ENCODE results near the gene MTMR11. TPM values are rescaled to one million over a fixed set of nuclear protein-coding genes. Genes with fewer than 3 reads are reported as not detected.

The MTMR11 gene
- total and polyA plus RNA-seq, 7 donors = 0.78 to 3.0 (median 1.5) TPM

GRCh38 chr1:149927056-149927562, 9.6 kb downstream of the MTMR11 start:
- intact Hi-C loops (cut with DNase I) = loop anchor here (2.0 to 5.0 kb wide), 2 partner anchors 35 to 36 kb away; no protein-coding TSS in a partner anchor
- ATAC-seq = no peak
- Histone ChIP-seq H3K4me3 (peak overlapping the region; percentile 100), H3K4me1 (peaks cover 27% of the 10 kb centered on the region), H3K27me3 (ENCODE audit: insufficient read depth in 3 of 3, low read length in 2 of 3) (no peaks in the 10 kb centered on the region), H3K9me3 (no peaks in the 10 kb centered on the region), H3K36me3 (ENCODE audit: insufficient read depth in 1 of 2, low read depth in 1 of 2) (peaks cover 0 to 46% of the 10 kb centered on the region in 2 donors), H3K27ac (peak overlapping the region; percentile 96)
- 2 to 5% (median 3%) methylated on average over 10 of the region's 10 CpGs for WGBS, 3 donors
- TF ChIP-seq CTCF (IDR thresholded peaks at IDR 0.05) = peak; percentile 13
- no peak for DNase-seq

DNA sequence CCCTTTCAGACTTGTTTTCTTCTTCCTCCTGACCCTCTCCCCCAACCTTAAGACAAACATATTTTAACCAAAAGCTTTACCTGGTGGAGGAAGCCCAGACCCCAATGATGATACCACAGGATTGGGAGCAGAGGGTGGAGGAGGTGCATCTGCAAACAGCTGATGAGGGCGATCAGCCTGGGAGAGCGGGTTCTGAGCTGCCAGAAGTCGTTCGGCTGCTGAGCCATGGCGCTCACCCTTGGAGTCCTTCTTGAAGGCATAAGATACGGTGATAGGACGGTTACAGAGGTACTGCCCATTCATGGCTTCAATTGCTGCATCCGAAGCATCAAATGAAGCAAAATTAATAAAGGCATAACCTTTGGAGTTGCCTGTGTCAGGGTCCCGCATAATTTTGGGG, 10.4 kb downstream of the MTMR11 start:
- ATAC-seq (no peak), DNase-seq (no peak)
- Histone ChIP-seq H3K9me3 (no peaks in the 10 kb centered on the region), H3K4me1 (peaks cover 27% of the 10 kb centered on the region), H3K27ac (no peak overlapping the region), H3K4me3 (peak overlapping the region; percentile 100), H3K36me3 (ENCODE audit: insufficient read depth in 1 of 2, low read depth in 1 of 2) (peaks cover 0 to 54% of the 10 kb centered on the region in 2 donors), H3K27me3 (ENCODE audit: insufficient read depth in 3 of 3, low read length in 2 of 3) (no peaks in the 10 kb centered on the region)
- intact Hi-C loops (cut with DNase I) = loop anchor here (2.0 to 5.0 kb wide), 2 partner anchors 34 to 35 kb away; no protein-coding TSS in a partner anchor
- no peak for TF ChIP-seq CTCF (IDR thresholded peaks at IDR 0.05)
- 90 to 93% (median 92%) methylated on average over 9 of the region's 9 CpGs for WGBS, 3 donors

DNA sequence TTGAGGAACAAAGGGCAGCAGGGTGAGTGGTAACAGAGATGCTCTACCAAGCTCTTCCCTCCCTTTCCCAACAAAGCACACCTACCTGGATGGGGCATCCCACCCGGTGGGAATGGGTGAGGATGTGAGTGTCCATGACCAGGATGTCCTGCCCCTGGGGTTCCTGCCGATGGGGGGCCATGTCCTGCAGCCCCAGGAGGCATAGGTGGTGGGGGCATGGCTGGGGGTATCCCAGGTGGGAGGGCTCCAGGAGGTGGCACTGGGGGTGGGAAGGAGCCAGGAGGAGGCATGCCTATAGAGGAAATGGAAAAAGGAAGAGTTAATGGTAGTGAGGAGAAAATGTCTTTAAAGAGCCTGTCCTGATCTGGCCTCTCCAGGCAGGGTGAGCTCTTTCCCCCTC, 10.9 kb downstream of the MTMR11 start:
- Histone ChIP-seq H3K27me3 (ENCODE audit: insufficient read depth in 3 of 3, low read length in 2 of 3) (no peaks in the 10 kb centered on the region), H3K4me3 (peak overlapping the region; percentile 100), H3K36me3 (ENCODE audit: insufficient read depth in 1 of 2, low read depth in 1 of 2) (peaks cover 0 to 54% of the 10 kb centered on the region in 2 donors), H3K4me1 (peaks cover 27% of the 10 kb centered on the region), H3K9me3 (no peaks in the 10 kb centered on the region), H3K27ac (no peak overlapping the region)
- ATAC-seq (no peak), DNase-seq (no peak)
- no peak for TF ChIP-seq CTCF (IDR thresholded peaks at IDR 0.05)
- intact Hi-C loops (cut with DNase I) = loop anchor here (2.0 to 5.0 kb wide), 2 partner anchors 33 to 35 kb away; no protein-coding TSS in a partner anchor
- 76 to 100% (median 90%) methylated on average over 1 to 2 of the region's 2 CpGs for WGBS, 3 donors

- 86 to 95% (median 89%) methylated on average over 3 of the region's 3 CpGs for WGBS, 3 donors
- ATAC-seq (no peak), DNase-seq (no peak)
- Histone ChIP-seq H3K36me3 (ENCODE audit: insufficient read depth in 1 of 2, low read depth in 1 of 2) (peaks cover 0 to 54% of the 10 kb centered on the region in 2 donors), H3K4me1 (peaks cover 27% of the 10 kb centered on the region), H3K27ac (no peak overlapping the region), H3K4me3 (peak overlapping the region; percentile 12), H3K27me3 (ENCODE audit: insufficient read depth in 3 of 3, low read length in 2 of 3) (no peaks in the 10 kb centered on the region), H3K9me3 (no peaks in the 10 kb centered on the region)
- TF ChIP-seq CTCF (IDR thresholded peaks at IDR 0.05) = no peak
- intact Hi-C loops (cut with DNase I) = loop anchor here in 1 of 2 donors (5.0 kb wide), 1 partner anchor 33 kb away; no protein-coding TSS in a partner anchor
Observed at GRCh38 chr1:149925345-149925744, 11.3 kb downstream of the MTMR11 start.

DNA sequence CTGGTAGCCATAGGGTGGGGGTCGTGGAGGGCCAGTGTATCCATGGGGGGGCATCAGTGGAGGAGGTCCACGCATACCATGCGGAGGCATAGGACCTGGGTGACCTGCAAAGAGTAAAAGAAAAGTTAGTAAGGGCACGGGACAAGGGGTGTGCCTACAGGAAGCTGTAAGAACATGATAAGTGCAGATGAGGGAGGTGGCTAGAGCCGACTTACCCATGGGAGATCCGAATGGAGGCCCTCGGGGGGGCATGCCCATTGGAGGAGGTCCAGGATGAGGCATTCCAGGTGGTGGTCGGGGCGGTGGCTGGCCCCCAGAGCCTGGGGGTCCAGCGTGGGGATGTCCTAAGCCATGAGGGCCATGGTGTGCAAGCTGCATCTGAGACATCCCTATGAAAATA, 13.1 kb downstream of the MTMR11 start:
- Histone ChIP-seq H3K36me3 (ENCODE audit: insufficient read depth in 1 of 2, low read depth in 1 of 2) (peaks cover 0 to 54% of the 10 kb centered on the region in 2 donors), H3K4me3 (no peak overlapping the region), H3K27ac (no peak overlapping the region), H3K4me1 (peaks cover 23% of the 10 kb centered on the region), H3K27me3 (ENCODE audit: insufficient read depth in 3 of 3, low read length in 2 of 3) (no peaks in the 10 kb centered on the region), H3K9me3 (no peaks in the 10 kb centered on the region)
- ATAC-seq (no peak), DNase-seq (no peak)
- TF ChIP-seq CTCF (IDR thresholded peaks at IDR 0.05) = no peak
- intact Hi-C loops (cut with DNase I) = no loop called here
- WGBS, 3 donors = 83 to 90% (median 86%) methylated on average over 10 of the region's 10 CpGs
